Natural killer cell (primary cell): ENCODE results near the gene RAB6B. TPM values are rescaled to one million over a fixed set of nuclear protein-coding genes. Genes with fewer than 3 reads are reported as not detected.
A peak's percentile ranks its signal among the peaks of the same experiment; 100 is the strongest.

Source experiments
- ATAC-seq, 3 donors: fragments of 150-1000 bp in 2 of 3; fragments of 200-7000 bp in 1 of 3; cut with Tn5 transposase; 1 replicate in 1 of 3; 2 replicates in 2 of 3; pipeline ENCODE4 v1.10.0; 2021; ENCODE audit warnings: mild to moderate bottlenecking in 2 of 3, moderate library complexity in 2 of 3
- DNase-seq, 2 donors: peaks; one replicate each; pipeline versions ENCODE4 v3.0.0 to v3.0.0-alpha.2; 2013 to 2021; ENCODE audit warnings: mixed read lengths in 1 of 2
- H3K27ac ChIP-seq: one replicate; pipeline ENCODE4 v1.5.1; 2013; ENCODE audit warnings: mild to moderate bottlenecking, low read length
- H3K27me3 ChIP-seq: one replicate; pipeline ENCODE4 v1.6.1; 2013; ENCODE audit warnings: low read length; ENCODE audit not compliant: control insufficient read depth, insufficient read depth
- H3K36me3 ChIP-seq: one replicate; pipeline ENCODE4 v1.6.1; 2013; ENCODE audit warnings: low read length; ENCODE audit not compliant: control insufficient read depth, insufficient read depth
- H3K4me1 ChIP-seq: one replicate; pipeline ENCODE4 v1.6.1; 2013; ENCODE audit warnings: low read length; ENCODE audit not compliant: control insufficient read depth, insufficient read depth
- H3K4me3 ChIP-seq: one replicate; pipeline ENCODE4 v1.5.1; 2013; ENCODE audit warnings: low read length
- H3K9me3 ChIP-seq: one replicate; pipeline ENCODE4 v1.6.1; 2013; ENCODE audit warnings: low read length; ENCODE audit not compliant: control insufficient read depth, insufficient read depth
- H3K27ac Mint-ChIP-seq, 2 donors: one replicate each; pipeline ENCODE4 v1.8.0; 2022; ENCODE audit warnings: mild to moderate bottlenecking in 2 of 2, mixed read lengths in 2 of 2, moderate library complexity in 1 of 2
- H3K27me3 Mint-ChIP-seq, 2 donors: one replicate each; pipeline ENCODE4 v1.8.0; 2022; ENCODE audit warnings: low read depth in 2 of 2, mixed read lengths in 2 of 2
- H3K36me3 Mint-ChIP-seq: one replicate; pipeline ENCODE4 v1.8.0; 2022; ENCODE audit warnings: mixed read lengths
- H3K4me1 Mint-ChIP-seq, 2 donors: one replicate each; pipeline ENCODE4 v1.8.0; 2022; ENCODE audit warnings: mixed read lengths in 2 of 2
- H3K4me3 Mint-ChIP-seq: one replicate; pipeline ENCODE4 v1.8.0; 2022; ENCODE audit warnings: mild to moderate bottlenecking, moderate library complexity, mixed read lengths
- H3K9me3 Mint-ChIP-seq, 2 donors: one replicate each; pipeline ENCODE4 v1.8.0; 2022; ENCODE audit warnings: mixed read lengths in 2 of 2
- CTCF ChIP-seq: fragments of 200-600 bp; IDR thresholded peaks from one replicate; pipeline ENCODE4 v1.8.0; 2022; ENCODE audit warnings: antibody characterized with exemption
- WGBS: methylation state at CpG from one replicate; pipeline ENCODE4 v1.1.7; 2013; ENCODE audit warnings: missing lambda C conversion rate; ENCODE audit not compliant: insufficient coverage; 5-methylcytosine and 5-hydroxymethylcytosine counted together
- intact Hi-C: fragments of 100-400 bp; cut with micrococcal nuclease; formaldehyde crosslinking; loops from one replicate; pipeline ENCODE4 v1.14.2; 2022
- total RNA-seq, 4 donors: library from RNA; stranded (reverse); fragments of 120-200 nt in 1 of 4; gene quantifications; one replicate each; pipeline versions ENCODE4 v1.2.3 to v1.2.4, GENCODE V29; 2013 to 2022

Gene RAB6B
- total RNA-seq, 3 donors from 2014 or later (not counting 1 experiment from before 2014, with no cell fraction given), result 1.4 to 2.7 (median 1.6) TPM

DNA sequence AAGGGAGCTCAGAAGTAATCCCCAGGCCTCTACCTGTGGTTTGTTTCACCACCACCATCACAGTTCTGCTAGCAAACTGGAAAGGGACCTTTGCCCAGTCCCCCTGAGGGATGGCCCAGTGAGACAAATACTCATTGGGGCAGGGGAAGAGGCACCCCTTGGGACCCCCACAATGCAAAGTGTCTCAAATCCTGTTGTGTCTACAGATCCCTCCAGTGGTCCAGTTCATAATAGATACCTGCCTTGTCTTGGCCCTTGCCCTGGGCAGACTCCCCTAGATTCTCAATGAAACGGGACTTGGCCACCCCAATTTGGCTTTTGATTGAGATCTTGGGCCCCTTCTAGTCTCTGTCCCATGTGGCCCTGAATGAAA is 43.8 kb upstream of the RAB6B start:
- no peak overlapping the region for H3K4me3 ChIP-seq
- H3K36me3 ChIP-seq, result no peaks in the 10 kb centered on the region
- Mint-ChIP-seq H3K27ac (no peak overlapping the region), H3K27me3 (peaks cover 9 to 13% of the 10 kb centered on the region in 2 donors), H3K4me3 (no peak overlapping the region), H3K36me3 (no peaks in the 10 kb centered on the region), H3K9me3 (no peaks in the 10 kb centered on the region), H3K4me1 (peaks cover 7% of the 10 kb centered on the region in 2 donors)
- H3K9me3 ChIP-seq, result no peaks in the 10 kb centered on the region
- intact Hi-C loops, result no loop called here
- no peaks in the 10 kb centered on the region for H3K27me3 ChIP-seq
- no peak for ATAC-seq
- H3K4me1 ChIP-seq, result peaks cover 11% of the 10 kb centered on the region
- 85% methylated on average over 1 of the region's 1 CpG for WGBS
- no peak overlapping the region for H3K27ac ChIP-seq
- no peak for TF ChIP-seq CTCF
- DNase-seq, result no peak

- H3K4me3 Mint-ChIP-seq, result no peak overlapping the region
- no peaks in the 10 kb centered on the region for H3K9me3 Mint-ChIP-seq
- H3K36me3 Mint-ChIP-seq, result no peaks in the 10 kb centered on the region
- ATAC-seq (no peak), DNase-seq (no peak)
- Histone ChIP-seq H3K4me1 (peaks cover 11% of the 10 kb centered on the region), H3K9me3 (no peaks in the 10 kb centered on the region), H3K27ac (no peak overlapping the region), H3K27me3 (no peaks in the 10 kb centered on the region), H3K4me3 (no peak overlapping the region), H3K36me3 (no peaks in the 10 kb centered on the region)
- intact Hi-C loops, result no loop called here
- peaks cover 7% of the 10 kb centered on the region in 2 donors for H3K4me1 Mint-ChIP-seq
- WGBS, result 71% methylated on average over 2 of the region's 2 CpGs
- H3K27ac Mint-ChIP-seq, result no peak overlapping the region
- TF ChIP-seq CTCF, result no peak
- H3K27me3 Mint-ChIP-seq, result peaks cover 6 to 9% of the 10 kb centered on the region in 2 donors
These were observed 43.2 kb upstream of the RAB6B start for GRCh38 chr3:133938770-133939462.

- Histone ChIP-seq H3K9me3 (no peaks in the 10 kb centered on the region), H3K27me3 (no peaks in the 10 kb centered on the region), H3K4me1 (peaks cover 9% of the 10 kb centered on the region), H3K36me3 (no peaks in the 10 kb centered on the region), H3K4me3 (no peak overlapping the region), H3K27ac (no peak overlapping the region)
- Mint-ChIP-seq H3K9me3 (no peaks in the 10 kb centered on the region), H3K27me3 (peaks cover 5 to 7% of the 10 kb centered on the region in 2 donors), H3K4me1 (peaks cover 7% of the 10 kb centered on the region in 2 donors), H3K27ac (no peak overlapping the region), H3K4me3 (no peak overlapping the region), H3K36me3 (no peaks in the 10 kb centered on the region)
- ATAC-seq (no peak), DNase-seq (peak in 1 of 2 donors; percentile 4)
- intact Hi-C loops, result no loop called here
- no peak for TF ChIP-seq CTCF
- WGBS, result 90% methylated on average over 10 of the region's 10 CpGs
These were observed 42.3 kb upstream of the RAB6B start for GRCh38 chr3:133937756-133938601.
